Measurements from ENCODE around the gene RFX2.

GRCh38 chr19:5993201-5993600 is 117.1 kb downstream of the RFX2 start:
- TF ChIP-seq CTCF (IDR thresholded peaks at IDR 0.05) (no peak), POLR2AphosphoS5 (IDR thresholded peaks at IDR 0.05) (no peak), EP300 (IDR thresholded peaks at IDR 0.05) (no peak), POLR2A (IDR thresholded peaks at IDR 0.05; ENCODE audit: low read depth) (no peak)
